NCI-H446 (cell line): ENCODE data around the gene NACC1.

ENCODE experiments used
- DNase-seq, 2 experiments: peaks; one replicate each; lab custom pipeline; 2025; lab: John Stamatoyannopoulos, UW

Gene NACC1

GRCh38 chr19:13120817-13121216 lies 2.8 kb downstream of the NACC1 start:
- no peak for DNase-seq

- no peak for DNase-seq
Observed at GRCh38 chr19:13121551-13122274, 3.6 kb downstream of the NACC1 start.

- DNase-seq: no peak
Observed at GRCh38 chr19:13122275-13122878, 4.3 kb downstream of the NACC1 start.

- DNase-seq: no peak
Observed at GRCh38 chr19:13122980-13123957, 5.2 kb downstream of the NACC1 start.

- DNase-seq: no peak
Observed at GRCh38 chr19:13127051-13127450, 9.0 kb downstream of the NACC1 start.

- DNase-seq: no peak
Observed at GRCh38 chr19:13127811-13128575, 9.9 kb downstream of the NACC1 start.

- DNase-seq: no peak
Observed at GRCh38 chr19:13128583-13128982, 10.5 kb downstream of the NACC1 start.

GRCh38 chr19:13129384-13129783 lies 11.3 kb downstream of the NACC1 start:
- DNase-seq: no peak

GRCh38 chr19:13130886-13131490 lies 12.9 kb downstream of the NACC1 start:
- no peak for DNase-seq

GRCh38 chr19:13132471-13133180 lies 14.6 kb downstream of the NACC1 start:
- no peak for DNase-seq

GRCh38 chr19:13133241-13133870 lies 15.3 kb downstream of the NACC1 start:
- no peak for DNase-seq

- no peak for DNase-seq
Observed at GRCh38 chr19:13134626-13135025, 16.6 kb downstream of the NACC1 start.

GRCh38 chr19:13135068-13136062 lies 17.3 kb downstream of the NACC1 start:
- DNase-seq: no peak

- no peak for DNase-seq
Observed at GRCh38 chr19:13137290-13137794, 19.3 kb downstream of the NACC1 start.

- DNase-seq: no peak
Observed at GRCh38 chr19:13138171-13138915, 20.3 kb downstream of the NACC1 start.

- DNase-seq: no peak
Observed at GRCh38 chr19:13138916-13139198, 20.8 kb downstream of the NACC1 start.

GRCh38 chr19:13139633-13140311 lies 21.7 kb downstream of the NACC1 start:
- no peak for DNase-seq
